ENCODE results near the gene KIAA2012. TPM values are rescaled to one million over a fixed set of nuclear protein-coding genes. Genes with fewer than 3 reads are reported as not detected.

Gene KIAA2012
- total RNA-seq, 1 experiment from 2014 or later: not detected

- Mint-ChIP-seq H3K27me3 (ENCODE audit: unreplicated experiment) (no peaks in the 10 kb centered on the region), H3K27ac (ENCODE audit: unreplicated experiment) (no peak overlapping the region), H3K4me1 (ENCODE audit: low read depth, unreplicated experiment) (peaks cover 29% of the 10 kb centered on the region)
Observed at GRCh38 chr2:202114291-202114690, 41.2 kb downstream of the KIAA2012 start.

GRCh38 chr2:202114795-202115194 is 41.7 kb downstream of the KIAA2012 start:
- Mint-ChIP-seq H3K27ac (ENCODE audit: unreplicated experiment) (no peak overlapping the region), H3K27me3 (ENCODE audit: unreplicated experiment) (no peaks in the 10 kb centered on the region), H3K9me3 (ENCODE audit: low read depth, unreplicated experiment) (peaks cover 4% of the 10 kb centered on the region), H3K4me1 (ENCODE audit: low read depth, unreplicated experiment) (peaks cover 24% of the 10 kb centered on the region), H3K4me3 (ENCODE audit: low read depth, unreplicated experiment) (no peak overlapping the region), H3K36me3 (ENCODE audit: insufficient read depth, unreplicated experiment) (no peaks in the 10 kb centered on the region)
- no TSS peak for BruUV-seq (replicated peaks)
- no peak for TF ChIP-seq CTCF (IDR thresholded peaks at IDR 0.05; ENCODE audit: unreplicated experiment)
- no peak for DNase-seq
- CTCF ChIA-PET: interaction anchor here (0.7 kb wide), 1 partner anchor 18 kb away, joined by 3 read pairs; no protein-coding TSS in a partner anchor
- intact Hi-C loops (cut with micrococcal nuclease; ENCODE audit: unreplicated experiment): no loop called here

More at GRCh38 chr2:202114291-202114690, 41.2 kb downstream of the KIAA2012 start:
- no peaks in the 10 kb centered on the region for H3K36me3 Mint-ChIP-seq (ENCODE audit: insufficient read depth, unreplicated experiment)
- no peak for TF ChIP-seq CTCF (IDR thresholded peaks at IDR 0.05; ENCODE audit: unreplicated experiment)
- CTCF ChIA-PET: no interaction called here
- no peak for DNase-seq
- peaks cover 4% of the 10 kb centered on the region for H3K9me3 Mint-ChIP-seq (ENCODE audit: low read depth, unreplicated experiment)
- no TSS peak for BruUV-seq (replicated peaks)
- no peak overlapping the region for H3K4me3 Mint-ChIP-seq (ENCODE audit: low read depth, unreplicated experiment)
- intact Hi-C loops (cut with micrococcal nuclease; ENCODE audit: unreplicated experiment): no loop called here

- no TSS peak for BruUV-seq (replicated peaks)
- no peak overlapping the region for H3K27ac Mint-ChIP-seq (ENCODE audit: unreplicated experiment)
- CTCF ChIA-PET: interaction anchor here (0.7 kb wide), 3 partner anchors 18 to 536 kb away, joined by 3 to 6 read pairs (median 3); no protein-coding TSS in a partner anchor
- intact Hi-C loops (cut with micrococcal nuclease; ENCODE audit: unreplicated experiment): no loop called here
- peaks cover 17% of the 10 kb centered on the region for H3K4me1 Mint-ChIP-seq (ENCODE audit: low read depth, unreplicated experiment)
- no peaks in the 10 kb centered on the region for H3K36me3 Mint-ChIP-seq (ENCODE audit: insufficient read depth, unreplicated experiment)
- H3K9me3 Mint-ChIP-seq (ENCODE audit: low read depth, unreplicated experiment): peaks cover 7% of the 10 kb centered on the region
- H3K27me3 Mint-ChIP-seq (ENCODE audit: unreplicated experiment): no peaks in the 10 kb centered on the region
- H3K4me3 Mint-ChIP-seq (ENCODE audit: low read depth, unreplicated experiment): no peak overlapping the region
- no peak for DNase-seq
- TF ChIP-seq CTCF (IDR thresholded peaks at IDR 0.05; ENCODE audit: unreplicated experiment): no peak
Observed at GRCh38 chr2:202115479-202115971, 42.5 kb downstream of the KIAA2012 start.

GRCh38 chr2:202116691-202117090 is 43.6 kb downstream of the KIAA2012 start:
- peaks cover 11% of the 10 kb centered on the region for H3K4me1 Mint-ChIP-seq (ENCODE audit: low read depth, unreplicated experiment)
- peaks cover 8% of the 10 kb centered on the region for H3K9me3 Mint-ChIP-seq (ENCODE audit: low read depth, unreplicated experiment)
- H3K4me3 Mint-ChIP-seq (ENCODE audit: low read depth, unreplicated experiment): no peak overlapping the region
- CTCF ChIA-PET: no interaction called here
- intact Hi-C loops (cut with micrococcal nuclease; ENCODE audit: unreplicated experiment): no loop called here
- no peaks in the 10 kb centered on the region for H3K36me3 Mint-ChIP-seq (ENCODE audit: insufficient read depth, unreplicated experiment)
- H3K27ac Mint-ChIP-seq (ENCODE audit: unreplicated experiment): no peak overlapping the region
- peaks cover 7% of the 10 kb centered on the region for H3K27me3 Mint-ChIP-seq (ENCODE audit: unreplicated experiment)
- no peak for TF ChIP-seq CTCF (IDR thresholded peaks at IDR 0.05; ENCODE audit: unreplicated experiment)
- BruUV-seq (replicated peaks): no TSS peak
- no peak for DNase-seq

All from Calu3 (cell line).